ENCODE measurements around the gene SWAP70. TPM values are rescaled to one million over a fixed set of nuclear protein-coding genes. Genes with fewer than 3 reads are reported as not detected.

SWAP70 gene
- total and polyA plus RNA-seq, 9 of the 15 experiments (the other 6 are each of a cell fraction or from before 2014, with no cell fraction given) = 1.7 to 4.9 (median 3.9) TPM

GRCh38 chr11:9710223-9710622, 46.3 kb downstream of the SWAP70 start:
- no peak for ATAC-seq
- intact Hi-C loops (cut with micrococcal nuclease) = no loop called here
- no peak overlapping the region for H3K4me3 ChIP-seq
- FAIRE-seq = no peak
- H2AFZ ChIP-seq (ENCODE audit: low read depth, low read length) = no peak overlapping the region
- no TSS peak for BruUV-seq (replicated peaks)
- H3K79me2 ChIP-seq (ENCODE audit: control insufficient read depth, insufficient read depth, low read length) = no peaks in the 10 kb centered on the region
- ChIA-PET CTCF (ENCODE audit: low intra/inter-chr PET ratio) (no interaction called here), POLR2A (interaction anchor here (0.6 kb wide), 1 partner anchor 60 kb away, joined by 4 read pairs; no protein-coding TSS in a partner anchor)
- no peaks in the 10 kb centered on the region for H3K9me3 ChIP-seq (replicated peaks; ENCODE audit: control insufficient read depth, insufficient read depth, low read depth, low read length)
- no peaks in the 10 kb centered on the region for H4K20me1 ChIP-seq (replicated peaks; ENCODE audit: control insufficient read depth, insufficient read depth, low read length)
- H3K4me2 ChIP-seq (ENCODE audit: insufficient read depth, low read length) = no peak overlapping the region
- H3K4me1 ChIP-seq (replicated peaks in 1 of 2; ENCODE audit: control insufficient read depth in 2 of 2, insufficient read depth in 2 of 2, low read length in 2 of 2) = no peaks in the 10 kb centered on the region; a peak in 1 of 5 replicates
- H3K27ac ChIP-seq (ENCODE audit: extremely low read depth, low read depth, low read length) = no peak overlapping the region
- no peak for DNase-seq (ENCODE audit: extremely low read depth in 1 of 4, low spot score in 3 of 4)
- H3K27me3 ChIP-seq (ENCODE audit: control insufficient read depth in 2 of 2, insufficient read depth in 2 of 2, low read length in 2 of 2) = no peaks in the 10 kb centered on the region; a peak in 1 of 5 replicates
- H3K9me1 ChIP-seq (ENCODE audit: control insufficient read depth, insufficient read depth, low read length) = no peaks in the 10 kb centered on the region
- no peak overlapping the region for H3K9ac ChIP-seq (ENCODE audit: insufficient read depth in 1 of 2, low read depth in 2 of 2, low read length in 2 of 2)
- in situ Hi-C loops (cut with MboI) = no loop called here
- H3K36me3 ChIP-seq (ENCODE audit: control insufficient read depth, insufficient read depth, low read length) = no peaks in the 10 kb centered on the region
- WGBS (ENCODE audit: insufficient coverage, low coverage, missing lambda C conversion rate) = 35% methylated on average over 4 of the region's 4 CpGs
- TF ChIP-seq ZNF407 (IDR thresholded peaks at IDR 0.05; ENCODE audit: low read depth) (no peak), SREBF1 (IDR thresholded peaks at IDR 0.05; ENCODE audit: borderline replicate concordance, low read depth, low read length) (no peak), ZNF780A (CRISPR knock-in tag; IDR thresholded peaks at IDR 0.05) (no peak), CHD2 (IDR thresholded peaks at IDR 0.05; ENCODE audit: low read depth, low read length) (no peak), ADNP (tag; IDR thresholded peaks at IDR 0.05) (no peak), DDX20 (tag; IDR thresholded peaks at IDR 0.05; ENCODE audit: low read depth) (no peak), LCOR (CRISPR knock-in tag; IDR thresholded peaks at IDR 0.05) (no peak), NUFIP1 (IDR thresholded peaks at IDR 0.05; ENCODE audit: partially characterized antibody) (no peak), ZNF518B (CRISPR knock-in tag; IDR thresholded peaks at IDR 0.05) (no peak), PHF20 (IDR thresholded peaks at IDR 0.05; ENCODE audit: partially characterized antibody) (no peak)

Measured in K562 (cell line).